ENCODE data around the gene MTA1. TPM values are rescaled to one million over a fixed set of nuclear protein-coding genes. Genes with fewer than 3 reads are reported as not detected.

The MTA1 gene
- total RNA-seq, 1 donor from 2014 or later = 119 TPM

GRCh38 chr14:105466531-105467248 is 47.1 kb downstream of the MTA1 start:
- Mint-ChIP-seq H3K4me3 (no peak overlapping the region), H3K36me3 (ENCODE audit: low read depth) (peaks cover 29% of the 10 kb centered on the region), H3K9me3 (no peaks in the 10 kb centered on the region), H3K27ac (no peak overlapping the region), H3K27me3 (no peaks in the 10 kb centered on the region), H3K4me1 (no peaks in the 10 kb centered on the region)
- ChIA-PET CTCF (no interaction called here), POLR2A (no interaction called here)
- TF ChIP-seq CTCF (IDR thresholded peaks at IDR 0.05) = no peak
- intact Hi-C loops (cut with micrococcal nuclease) = no loop called here
- ATAC-seq (ENCODE audit: low read depth) (no peak), DNase-seq (no peak)

GRCh38 chr14:105467249-105467941 is 47.8 kb downstream of the MTA1 start:
- intact Hi-C loops (cut with micrococcal nuclease) = no loop called here
- Mint-ChIP-seq H3K27me3 (no peaks in the 10 kb centered on the region), H3K27ac (no peak overlapping the region), H3K4me3 (no peak overlapping the region), H3K9me3 (no peaks in the 10 kb centered on the region), H3K4me1 (peaks cover 3% of the 10 kb centered on the region), H3K36me3 (ENCODE audit: low read depth) (peaks cover 27% of the 10 kb centered on the region)
- DNase-seq = no peak
- TF ChIP-seq CTCF (IDR thresholded peaks at IDR 0.05) = no peak
- ChIA-PET CTCF (interaction anchor here (1.4 kb wide), 1 partner anchor 14 kb away, joined by 3 read pairs; no protein-coding TSS in a partner anchor), POLR2A (interaction anchor here (1.1 kb wide), 1 partner anchor 10 kb away, joined by 3 read pairs; no protein-coding TSS in a partner anchor)
- no peak for ATAC-seq (ENCODE audit: low read depth)

- Mint-ChIP-seq H3K36me3 (ENCODE audit: low read depth) (peaks cover 25% of the 10 kb centered on the region), H3K4me1 (peaks cover 4% of the 10 kb centered on the region), H3K27ac (no peak overlapping the region), H3K9me3 (no peaks in the 10 kb centered on the region), H3K4me3 (no peak overlapping the region), H3K27me3 (no peaks in the 10 kb centered on the region)
- intact Hi-C loops (cut with micrococcal nuclease) = no loop called here
- CTCF ChIA-PET = interaction anchor here (1.4 kb wide), 1 partner anchor 13 kb away, joined by 3 read pairs; no protein-coding TSS in a partner anchor
- POLR2A ChIA-PET = interaction anchor here (1.1 kb wide), 1 partner anchor 9 kb away, joined by 3 read pairs; no protein-coding TSS in a partner anchor
- DNase-seq = no peak
- TF ChIP-seq CTCF (IDR thresholded peaks at IDR 0.05) = no peak
- no peak for ATAC-seq (ENCODE audit: low read depth)
Measured at GRCh38 chr14:105467942-105468471, 48.4 kb downstream of the MTA1 start.

GRCh38 chr14:105468621-105469241 is 49.1 kb downstream of the MTA1 start:
- Mint-ChIP-seq H3K36me3 (ENCODE audit: low read depth) (peaks cover 20% of the 10 kb centered on the region), H3K9me3 (no peaks in the 10 kb centered on the region), H3K4me3 (no peak overlapping the region), H3K4me1 (peaks cover 9% of the 10 kb centered on the region), H3K27ac (no peak overlapping the region), H3K27me3 (no peaks in the 10 kb centered on the region)
- intact Hi-C loops (cut with micrococcal nuclease) = no loop called here
- DNase-seq (no peak), ATAC-seq (ENCODE audit: low read depth) (no peak)
- ChIA-PET CTCF (interaction anchor here (1.4 kb wide), 1 partner anchor 12 kb away, joined by 3 read pairs; no protein-coding TSS in a partner anchor), POLR2A (interaction anchor here (0.6 kb wide), 1 partner anchor 13 kb away, joined by 3 read pairs; no protein-coding TSS in a partner anchor)
- TF ChIP-seq CTCF (IDR thresholded peaks at IDR 0.05) = no peak
